ENCODE results near the gene PFN3.

DNA sequence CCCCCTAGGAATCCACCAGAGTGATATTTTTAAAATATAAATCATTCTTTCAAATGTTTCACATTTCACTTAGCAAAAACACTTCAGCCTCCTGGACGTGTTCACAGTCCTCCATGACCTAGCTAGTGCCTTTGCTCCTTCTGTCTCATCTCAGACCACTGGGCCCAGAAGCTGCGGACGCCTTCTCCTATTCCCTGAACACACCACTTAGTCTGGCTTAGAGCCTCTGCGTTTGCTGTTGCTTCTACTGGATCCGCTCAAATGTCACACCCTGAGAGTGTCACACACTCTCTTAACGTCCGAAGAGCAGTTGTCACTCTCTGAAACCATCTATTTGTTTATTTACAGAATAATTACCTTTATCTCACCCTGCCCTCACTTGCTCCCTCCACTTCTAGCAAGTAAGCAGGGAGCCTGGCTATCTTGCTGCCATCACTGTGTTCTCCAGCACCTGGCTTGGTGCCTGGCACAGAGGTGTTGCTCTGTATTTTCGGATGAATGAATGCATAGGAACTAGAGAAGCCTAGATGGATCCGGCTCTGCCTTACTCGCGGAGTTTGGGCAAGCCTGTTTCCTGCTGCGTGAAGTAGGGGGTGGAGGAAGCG lies 24.8 kb upstream of the PFN3 start:
- TF ChIP-seq, protein P1, sequence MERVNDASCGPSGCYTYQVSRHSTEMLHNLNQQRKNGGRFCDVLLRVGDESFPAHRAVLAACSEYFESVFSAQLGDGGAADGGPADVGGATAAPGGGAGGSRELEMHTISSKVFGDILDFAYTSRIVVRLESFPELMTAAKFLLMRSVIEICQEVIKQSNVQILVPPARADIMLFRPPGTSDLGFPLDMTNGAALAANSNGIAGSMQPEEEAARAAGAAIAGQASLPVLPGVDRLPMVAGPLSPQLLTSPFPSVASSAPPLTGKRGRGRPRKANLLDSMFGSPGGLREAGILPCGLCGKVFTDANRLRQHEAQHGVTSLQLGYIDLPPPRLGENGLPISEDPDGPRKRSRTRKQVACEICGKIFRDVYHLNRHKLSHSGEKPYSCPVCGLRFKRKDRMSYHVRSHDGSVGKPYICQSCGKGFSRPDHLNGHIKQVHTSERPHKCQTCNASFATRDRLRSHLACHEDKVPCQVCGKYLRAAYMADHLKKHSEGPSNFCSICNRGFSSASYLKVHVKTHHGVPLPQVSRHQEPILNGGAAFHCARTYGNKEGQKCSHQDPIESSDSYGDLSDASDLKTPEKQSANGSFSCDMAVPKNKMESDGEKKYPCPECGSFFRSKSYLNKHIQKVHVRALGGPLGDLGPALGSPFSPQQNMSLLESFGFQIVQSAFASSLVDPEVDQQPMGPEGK (CRISPR knock-in tag; IDR thresholded peaks at IDR 0.05; ENCODE audit: borderline replicate concordance) = no peak
- TF ChIP-seq, protein P2, sequence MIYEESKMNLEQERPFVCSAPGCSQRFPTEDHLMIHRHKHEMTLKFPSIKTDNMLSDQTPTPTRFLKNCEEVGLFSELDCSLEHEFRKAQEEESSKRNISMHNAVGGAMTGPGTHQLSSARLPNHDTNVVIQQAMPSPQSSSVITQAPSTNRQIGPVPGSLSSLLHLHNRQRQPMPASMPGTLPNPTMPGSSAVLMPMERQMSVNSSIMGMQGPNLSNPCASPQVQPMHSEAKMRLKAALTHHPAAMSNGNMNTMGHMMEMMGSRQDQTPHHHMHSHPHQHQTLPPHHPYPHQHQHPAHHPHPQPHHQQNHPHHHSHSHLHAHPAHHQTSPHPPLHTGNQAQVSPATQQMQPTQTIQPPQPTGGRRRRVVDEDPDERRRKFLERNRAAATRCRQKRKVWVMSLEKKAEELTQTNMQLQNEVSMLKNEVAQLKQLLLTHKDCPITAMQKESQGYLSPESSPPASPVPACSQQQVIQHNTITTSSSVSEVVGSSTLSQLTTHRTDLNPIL (CRISPR knock-in tag; IDR thresholded peaks at IDR 0.05; ENCODE audit: low read depth) = no peak
- TF ChIP-seq RARB (CRISPR knock-in tag; IDR thresholded peaks at IDR 0.05) (no peak), ARNTL (CRISPR knock-in tag; IDR thresholded peaks at IDR 0.05; ENCODE audit: borderline replicate concordance, low read depth) (no peak), BACH2 (CRISPR knock-in tag; IDR thresholded peaks at IDR 0.05; ENCODE audit: borderline replicate concordance) (no peak), ZNF565 (CRISPR knock-in tag; conservative IDR thresholded peaks at IDR 0.05; ENCODE audit: low read depth) (no peak), GLIS3 (CRISPR knock-in tag; IDR thresholded peaks at IDR 0.05) (no peak), ZFP3 (CRISPR knock-in tag; IDR thresholded peaks at IDR 0.05) (no peak), ZFP30 (CRISPR knock-in tag; IDR thresholded peaks at IDR 0.05) (no peak)
- TF ChIP-seq, protein P3, sequence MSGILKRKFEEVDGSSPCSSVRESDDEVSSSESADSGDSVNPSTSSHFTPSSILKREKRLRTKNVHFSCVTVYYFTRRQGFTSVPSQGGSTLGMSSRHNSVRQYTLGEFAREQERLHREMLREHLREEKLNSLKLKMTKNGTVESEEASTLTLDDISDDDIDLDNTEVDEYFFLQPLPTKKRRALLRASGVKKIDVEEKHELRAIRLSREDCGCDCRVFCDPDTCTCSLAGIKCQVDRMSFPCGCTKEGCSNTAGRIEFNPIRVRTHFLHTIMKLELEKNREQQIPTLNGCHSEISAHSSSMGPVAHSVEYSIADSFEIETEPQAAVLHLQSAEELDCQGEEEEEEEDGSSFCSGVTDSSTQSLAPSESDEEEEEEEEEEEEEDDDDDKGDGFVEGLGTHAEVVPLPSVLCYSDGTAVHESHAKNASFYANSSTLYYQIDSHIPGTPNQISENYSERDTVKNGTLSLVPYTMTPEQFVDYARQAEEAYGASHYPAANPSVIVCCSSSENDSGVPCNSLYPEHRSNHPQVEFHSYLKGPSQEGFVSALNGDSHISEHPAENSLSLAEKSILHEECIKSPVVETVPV (CRISPR knock-in tag; IDR thresholded peaks at IDR 0.05) = no peak
- TF ChIP-seq, protein P4, sequence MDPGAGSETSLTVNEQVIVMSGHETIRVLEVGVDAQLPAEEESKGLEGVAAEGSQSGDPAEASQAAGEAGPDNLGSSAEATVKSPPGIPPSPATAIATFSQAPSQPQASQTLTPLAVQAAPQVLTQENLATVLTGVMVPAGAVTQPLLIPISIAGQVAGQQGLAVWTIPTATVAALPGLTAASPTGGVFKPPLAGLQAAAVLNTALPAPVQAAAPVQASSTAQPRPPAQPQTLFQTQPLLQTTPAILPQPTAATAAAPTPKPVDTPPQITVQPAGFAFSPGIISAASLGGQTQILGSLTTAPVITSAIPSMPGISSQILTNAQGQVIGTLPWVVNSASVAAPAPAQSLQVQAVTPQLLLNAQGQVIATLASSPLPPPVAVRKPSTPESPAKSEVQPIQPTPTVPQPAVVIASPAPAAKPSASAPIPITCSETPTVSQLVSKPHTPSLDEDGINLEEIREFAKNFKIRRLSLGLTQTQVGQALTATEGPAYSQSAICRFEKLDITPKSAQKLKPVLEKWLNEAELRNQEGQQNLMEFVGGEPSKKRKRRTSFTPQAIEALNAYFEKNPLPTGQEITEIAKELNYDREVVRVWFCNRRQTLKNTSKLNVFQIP (CRISPR knock-in tag; IDR thresholded peaks at IDR 0.05; ENCODE audit: borderline replicate concordance, low read depth) = no peak

All from SK-N-SH treated with all-trans-retinoic acid at 6 μM for 48 hours (cell line).